Measurements from ENCODE around the gene TOB1. TPM values are rescaled to one million over a fixed set of nuclear protein-coding genes. Genes with fewer than 3 reads are reported as not detected.

TOB1 gene
- total and polyA plus RNA-seq, 2 of the 4 experiments (the other 2 are of a cell fraction): 4.3 to 9.0 TPM

DNA sequence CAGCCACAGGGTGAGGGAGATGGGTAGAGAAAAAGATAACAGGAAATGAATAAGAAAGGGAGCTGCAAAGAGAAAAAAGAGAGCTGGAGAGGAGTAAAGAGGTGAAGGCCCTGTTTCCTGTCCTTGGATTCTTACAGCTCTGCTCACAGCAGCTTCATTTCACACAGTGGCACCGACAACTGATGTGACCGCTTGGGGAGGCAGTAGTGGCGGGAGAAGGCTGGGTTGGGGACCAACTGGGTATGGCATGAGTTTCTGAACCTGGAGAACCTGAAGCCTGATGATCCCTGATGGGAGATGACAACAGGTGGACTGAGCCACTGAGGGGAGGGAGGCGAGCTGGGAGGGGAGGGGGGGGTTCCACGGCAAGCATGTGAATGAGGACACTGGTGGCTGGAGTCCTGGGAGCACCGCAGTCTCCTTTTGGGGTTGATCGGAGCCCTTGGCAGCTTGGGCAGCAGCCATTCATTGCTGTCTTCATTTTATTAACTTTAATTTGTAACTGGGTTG lies 34.3 kb upstream of the TOB1 start:
- Histone ChIP-seq H3K9me1 (ENCODE audit: insufficient read depth, low read length) (peaks cover 4% of the 10 kb centered on the region; the same call in 1 of the 2 replicates), H4K91ac (ENCODE audit: insufficient read depth, low read depth, low read length) (no peak overlapping the region), H3K23ac (ENCODE audit: low read depth, low read length) (no peak overlapping the region), H3K56ac (ENCODE audit: extremely low read depth, insufficient read depth, low read length) (no peak overlapping the region), H2AK5ac (ENCODE audit: low read depth, low read length) (no peak overlapping the region), H3K36me3 (ENCODE audit: control insufficient read depth, insufficient read depth, low read length) (no peaks in the 10 kb centered on the region), H2BK20ac (ENCODE audit: low read depth, low read length) (no peak overlapping the region), H2AK9ac (replicated peaks; ENCODE audit: low read depth, low read length, poor library complexity) (no peak overlapping the region), H3K9ac (ENCODE audit: low read depth, low read length) (no peak overlapping the region), H3K27me3 (ENCODE audit: control insufficient read depth, insufficient read depth, low read length) (no peaks in the 10 kb centered on the region), H4K5ac (ENCODE audit: low read depth, low read length) (no peak overlapping the region), H2AFZ (replicated peaks; ENCODE audit: low read length, poor library complexity) (no peak overlapping the region), H3K4ac (ENCODE audit: low read depth, low read length) (no peak overlapping the region), H3K4me1 (ENCODE audit: control insufficient read depth, insufficient read depth, low read length) (peaks cover 16% of the 10 kb centered on the region), H3K27ac (ENCODE audit: insufficient read depth, low read length) (no peak overlapping the region), H4K8ac (ENCODE audit: low read depth in 2 of 2, low read length in 2 of 2) (no peak overlapping the region), H3K4me3 (ENCODE audit: insufficient read depth, low read depth, low read length) (no peak overlapping the region), H3K79me1 (ENCODE audit: low read depth in 1 of 2, low read length in 2 of 2) (no peaks in the 10 kb centered on the region), H2BK15ac (ENCODE audit: low read depth, low read length) (no peak overlapping the region), H3K14ac (replicated peaks; ENCODE audit: low read depth, low read length) (no peak overlapping the region), H2BK5ac (ENCODE audit: low read depth, low read length, poor library complexity, severe bottlenecking) (no peak overlapping the region), H3K18ac (ENCODE audit: low read depth, low read length) (no peak overlapping the region), H3K9me3 (ENCODE audit: control insufficient read depth, insufficient read depth, low read length) (no peaks in the 10 kb centered on the region), H3K4me2 (ENCODE audit: low read depth, low read length) (no peak overlapping the region), H4K20me1 (ENCODE audit: insufficient read depth, low read length) (no peaks in the 10 kb centered on the region), H2BK120ac (ENCODE audit: low read depth, low read length) (no peak overlapping the region)
- no peak for DNase-seq
- CTCF ChIA-PET: no interaction called here
- POLR2A ChIA-PET (ENCODE audit: unreplicated experiment): interaction anchor here (1.1 kb wide), 1 partner anchor 34 kb away, joined by 3 read pairs; the partner anchor contains the start of gene TOB1
- no peak for ATAC-seq (ENCODE audit: low read depth)
- dilution Hi-C loops (cut with HindIII; ENCODE audit: low sequenced_read_pairs, unreplicated experiment) (no loop called here), in situ Hi-C loops (cut with MboI; ENCODE audit: low sequenced_read_pairs) (no loop called here), intact Hi-C loops (cut with micrococcal nuclease) (loop anchor here (5.0 kb wide), 1 partner anchor 33 kb away; the partner anchor contains the start of gene TOB1)
- no TSS peak for BruUV-seq (replicated peaks)
- TF ChIP-seq NFE2L2 (IDR thresholded peaks at IDR 0.05; ENCODE audit: low read depth, low read length) (no peak), CHD1 (IDR thresholded peaks at IDR 0.05; ENCODE audit: low read depth, low read length) (no peak), RAD21 (IDR thresholded peaks at IDR 0.05; ENCODE audit: low read length) (no peak), MXI1 (IDR thresholded peaks at IDR 0.05; ENCODE audit: borderline replicate concordance, low read depth, low read length) (no peak), SMC3 (IDR thresholded peaks at IDR 0.05; ENCODE audit: low read depth, low read length) (no peak), RCOR1 (IDR thresholded peaks at IDR 0.05; ENCODE audit: insufficient replicate concordance, low read length) (no peak), CEBPB (IDR thresholded peaks at IDR 0.05; ENCODE audit: low read depth, low read length) (no peak), POLR2A (IDR thresholded peaks at IDR 0.05; ENCODE audit: low read depth, low read length) (no peak), RFX5 (IDR thresholded peaks at IDR 0.05; ENCODE audit: low read depth, low read length) (no peak), FOS (IDR thresholded peaks at IDR 0.05; ENCODE audit: low read depth, low read length) (no peak), MAZ (IDR thresholded peaks at IDR 0.05; ENCODE audit: borderline replicate concordance, low read depth, low read length) (no peak)
- WGBS, 2 experiments (ENCODE audit: extremely low coverage in 2 of 2, insufficient read length in 1 of 2): no CpG with 5 or more reads among the region's 7 CpGs
